Measurements from ENCODE around the gene USO1. TPM values are rescaled to one million over a fixed set of nuclear protein-coding genes. Genes with fewer than 3 reads are reported as not detected.

Gene USO1
- polyA plus RNA-seq, 1 donor (not counting 4 experiments of a cell fraction or from before 2014, with no cell fraction given), result 75.4 TPM

DNA sequence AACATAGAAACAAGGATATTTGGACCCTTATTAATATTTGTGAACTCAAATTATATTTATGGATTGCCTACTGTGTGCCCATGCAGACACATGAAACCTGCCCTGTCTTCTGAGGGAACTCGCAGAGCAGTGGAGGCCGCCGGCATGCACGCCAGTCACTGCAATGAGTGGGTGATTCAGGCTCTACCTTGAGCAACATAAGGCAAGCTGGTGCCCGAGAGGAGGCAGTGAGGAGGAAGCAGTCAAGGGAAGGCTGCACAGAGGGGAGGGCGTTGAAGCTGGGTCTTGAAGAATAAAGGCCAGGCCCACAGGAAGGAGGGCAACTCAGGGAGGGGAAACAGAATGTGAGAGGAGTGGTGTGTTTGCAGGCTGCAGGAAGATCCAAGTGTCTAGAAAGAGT lies 125.1 kb downstream of the USO1 start:
- FAIRE-seq, result no peak
- H4K20me1 ChIP-seq (ENCODE audit: control insufficient read depth, extremely low read depth, insufficient read depth, low read length), result no peaks in the 10 kb centered on the region
- TF ChIP-seq, protein P1, sequence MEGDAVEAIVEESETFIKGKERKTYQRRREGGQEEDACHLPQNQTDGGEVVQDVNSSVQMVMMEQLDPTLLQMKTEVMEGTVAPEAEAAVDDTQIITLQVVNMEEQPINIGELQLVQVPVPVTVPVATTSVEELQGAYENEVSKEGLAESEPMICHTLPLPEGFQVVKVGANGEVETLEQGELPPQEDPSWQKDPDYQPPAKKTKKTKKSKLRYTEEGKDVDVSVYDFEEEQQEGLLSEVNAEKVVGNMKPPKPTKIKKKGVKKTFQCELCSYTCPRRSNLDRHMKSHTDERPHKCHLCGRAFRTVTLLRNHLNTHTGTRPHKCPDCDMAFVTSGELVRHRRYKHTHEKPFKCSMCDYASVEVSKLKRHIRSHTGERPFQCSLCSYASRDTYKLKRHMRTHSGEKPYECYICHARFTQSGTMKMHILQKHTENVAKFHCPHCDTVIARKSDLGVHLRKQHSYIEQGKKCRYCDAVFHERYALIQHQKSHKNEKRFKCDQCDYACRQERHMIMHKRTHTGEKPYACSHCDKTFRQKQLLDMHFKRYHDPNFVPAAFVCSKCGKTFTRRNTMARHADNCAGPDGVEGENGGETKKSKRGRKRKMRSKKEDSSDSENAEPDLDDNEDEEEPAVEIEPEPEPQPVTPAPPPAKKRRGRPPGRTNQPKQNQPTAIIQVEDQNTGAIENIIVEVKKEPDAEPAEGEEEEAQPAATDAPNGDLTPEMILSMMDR (optimal IDR thresholded peaks at IDR 0.05 in 1 of 3, IDR thresholded peaks at IDR 0.05 in 1 of 3, conservative IDR thresholded peaks at IDR 0.05 in 1 of 3; ENCODE audit: extremely low read depth in 1 of 3, insufficient read depth in 2 of 3, low read length in 3 of 3), result no peak
- TF ChIP-seq EZH2 (IDR thresholded peaks at IDR 0.05; ENCODE audit: low read length), result no peak
- no peaks in the 10 kb centered on the region for H3K9me1 ChIP-seq (ENCODE audit: control insufficient read depth, extremely low read depth, insufficient read depth, low read length)
- no peak for DNase-seq (ENCODE audit: low read depth, low spot score)
- dilution Hi-C loops (cut with MboI; ENCODE audit: extremely low pct_ligation_motif_present, low sequenced_read_pairs), result no loop called here
- no peak overlapping the region for H3K4me3 ChIP-seq (ENCODE audit: control insufficient read depth in 2 of 3, extremely low read depth in 1 of 3, insufficient read depth in 2 of 3, low read depth in 1 of 3, low read length in 3 of 3)
- no peaks in the 10 kb centered on the region for H3K36me3 ChIP-seq (ENCODE audit: control insufficient read depth in 2 of 2, extremely low read depth in 1 of 2, insufficient read depth in 2 of 2, low read length in 2 of 2)
- no peaks in the 10 kb centered on the region for H3K9me3 ChIP-seq (ENCODE audit: control insufficient read depth, low read depth, low read length)
- no peak overlapping the region for H3K9ac ChIP-seq (ENCODE audit: control insufficient read depth, extremely low read depth, insufficient read depth, low read length)
- H3K27ac ChIP-seq (ENCODE audit: control insufficient read depth, insufficient read depth, low read length), result no peak overlapping the region
- no peaks in the 10 kb centered on the region for H3K4me1 ChIP-seq (ENCODE audit: control insufficient read depth, extremely low read depth, insufficient read depth, low read length)
- no peaks in the 10 kb centered on the region for H3K79me2 ChIP-seq (ENCODE audit: control insufficient read depth, insufficient read depth, low read length)
- H3K4me2 ChIP-seq (ENCODE audit: control insufficient read depth, extremely low read depth, insufficient read depth, low read depth, low read length), result no peak overlapping the region
- H2AFZ ChIP-seq (ENCODE audit: control insufficient read depth, low read length), result no peak overlapping the region
- H3K27me3 ChIP-seq (ENCODE audit: control insufficient read depth, extremely low read depth, insufficient read depth, low read length), result no peaks in the 10 kb centered on the region

DNA sequence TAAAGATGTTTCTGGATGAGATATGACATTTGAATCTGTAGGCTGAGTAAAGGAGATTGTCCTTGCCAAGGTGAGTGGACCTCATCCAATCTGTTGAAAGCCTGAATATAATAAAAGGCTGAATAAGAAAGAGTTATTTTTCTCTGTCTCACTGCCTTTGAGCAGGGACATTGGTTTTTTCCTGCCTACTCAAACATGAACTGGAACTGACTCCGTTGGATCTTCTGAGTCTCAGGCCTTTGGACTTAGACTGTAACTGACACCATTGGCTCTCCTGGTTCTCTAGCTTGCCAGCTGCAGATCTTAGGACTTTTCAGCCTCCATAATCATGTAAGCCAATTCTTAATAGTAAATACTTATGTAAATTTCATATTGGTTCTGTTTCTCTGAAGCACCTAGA lies 134.3 kb downstream of the USO1 start:
- no peaks in the 10 kb centered on the region for H3K27me3 ChIP-seq (ENCODE audit: control insufficient read depth, extremely low read depth, insufficient read depth, low read length)
- no peak overlapping the region for H3K4me3 ChIP-seq (ENCODE audit: control insufficient read depth in 2 of 3, extremely low read depth in 1 of 3, insufficient read depth in 2 of 3, low read depth in 1 of 3, low read length in 3 of 3)
- H3K36me3 ChIP-seq (ENCODE audit: control insufficient read depth in 2 of 2, extremely low read depth in 1 of 2, insufficient read depth in 2 of 2, low read length in 2 of 2), result no peaks in the 10 kb centered on the region
- H3K27ac ChIP-seq (ENCODE audit: control insufficient read depth, insufficient read depth, low read length), result no peak overlapping the region
- H2AFZ ChIP-seq (ENCODE audit: control insufficient read depth, low read length), result no peak overlapping the region
- no peak overlapping the region for H3K4me2 ChIP-seq (ENCODE audit: control insufficient read depth, extremely low read depth, insufficient read depth, low read depth, low read length)
- no peaks in the 10 kb centered on the region for H3K4me1 ChIP-seq (ENCODE audit: control insufficient read depth, extremely low read depth, insufficient read depth, low read length)
- no peak overlapping the region for H3K9ac ChIP-seq (ENCODE audit: control insufficient read depth, extremely low read depth, insufficient read depth, low read length)
- no peaks in the 10 kb centered on the region for H3K9me3 ChIP-seq (ENCODE audit: control insufficient read depth, low read depth, low read length)
- no peaks in the 10 kb centered on the region for H4K20me1 ChIP-seq (ENCODE audit: control insufficient read depth, extremely low read depth, insufficient read depth, low read length)
- dilution Hi-C loops (cut with MboI; ENCODE audit: extremely low pct_ligation_motif_present, low sequenced_read_pairs), result no loop called here
- no peaks in the 10 kb centered on the region for H3K9me1 ChIP-seq (ENCODE audit: control insufficient read depth, extremely low read depth, insufficient read depth, low read length)
- FAIRE-seq, result no peak
- no peak for DNase-seq (ENCODE audit: low read depth, low spot score)
- H3K79me2 ChIP-seq (ENCODE audit: control insufficient read depth, insufficient read depth, low read length), result no peaks in the 10 kb centered on the region
- TF ChIP-seq, protein P1 (optimal IDR thresholded peaks at IDR 0.05 in 1 of 3, IDR thresholded peaks at IDR 0.05 in 1 of 3, conservative IDR thresholded peaks at IDR 0.05 in 1 of 3; ENCODE audit: extremely low read depth in 1 of 3, insufficient read depth in 2 of 3, low read length in 3 of 3), result no peak
- no peak for TF ChIP-seq EZH2 (IDR thresholded peaks at IDR 0.05; ENCODE audit: low read length)
